Non-pigmented ciliary epithelial cell (primary cell): ENCODE data around the gene THOC7.

Source experiments
- DNase-seq: peaks from one replicate; pipeline ENCODE4 v3.0.0-alpha.2; 2010; ENCODE audit warnings: low read depth

Gene THOC7

DNA sequence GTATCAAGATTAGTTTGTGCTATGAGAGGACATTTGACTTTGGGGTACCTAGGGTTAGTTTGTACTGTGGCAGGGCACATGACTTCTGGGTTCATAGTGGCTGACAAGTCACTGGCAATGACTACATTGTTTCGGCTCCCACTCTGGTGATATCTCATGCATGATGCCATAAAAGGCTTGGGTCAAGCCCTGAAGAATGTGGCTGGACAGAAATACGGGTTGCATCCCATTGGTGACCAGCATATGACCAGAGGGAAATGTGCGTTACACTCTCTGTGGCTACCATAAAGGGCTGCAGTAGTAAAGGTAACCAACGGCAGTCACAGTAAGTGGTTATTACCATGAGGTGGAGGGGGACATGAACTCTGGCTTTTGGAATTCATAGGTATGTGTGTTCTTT, 18.4 kb downstream of the THOC7 start:
- DNase-seq: no peak

- no peak for DNase-seq
These were observed 21.5 kb downstream of the THOC7 start for GRCh38 chr3:63842127-63842526.

- no peak for DNase-seq
These were observed 21.9 kb downstream of the THOC7 start for GRCh38 chr3:63841704-63842103.

DNA sequence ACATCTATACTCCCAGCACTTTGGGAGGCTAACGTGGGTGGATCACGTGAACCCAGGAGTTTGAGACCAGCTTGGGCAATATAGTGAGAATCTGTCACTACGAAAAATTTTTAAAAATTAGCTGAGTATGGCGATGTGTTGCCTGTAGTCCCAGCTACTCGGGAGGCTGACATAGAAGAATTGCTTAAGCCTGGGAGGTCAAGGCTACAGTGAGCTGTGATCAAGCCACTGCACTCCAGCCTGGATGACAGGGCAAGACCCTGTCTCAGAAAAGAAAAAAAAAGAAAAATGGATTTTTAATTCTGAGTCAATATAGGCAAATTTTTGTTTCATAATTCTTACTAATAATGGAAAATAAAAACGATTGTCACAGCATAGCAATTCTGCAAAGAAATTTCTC, 31.2 kb downstream of the THOC7 start:
- DNase-seq: no peak

DNA sequence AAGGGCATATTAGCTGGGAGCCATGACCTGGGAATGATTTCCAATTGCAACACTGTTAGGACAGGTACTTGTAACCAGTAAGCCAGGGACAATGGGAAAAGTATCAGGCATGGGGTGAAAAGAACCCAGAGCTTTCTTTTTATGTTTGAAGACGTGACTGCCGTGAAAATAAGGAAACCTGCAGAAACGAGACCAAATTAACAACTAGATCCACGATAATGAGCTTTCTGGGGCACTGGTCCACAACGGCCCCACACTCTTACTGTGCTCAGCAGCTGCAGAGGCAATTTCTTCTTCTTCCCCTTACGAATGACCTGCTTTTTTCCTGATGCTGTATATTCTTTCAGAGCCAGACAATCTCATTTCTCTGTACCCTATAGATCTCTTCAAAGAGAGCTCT, 33.1 kb downstream of the THOC7 start:
- DNase-seq: no peak

DNA sequence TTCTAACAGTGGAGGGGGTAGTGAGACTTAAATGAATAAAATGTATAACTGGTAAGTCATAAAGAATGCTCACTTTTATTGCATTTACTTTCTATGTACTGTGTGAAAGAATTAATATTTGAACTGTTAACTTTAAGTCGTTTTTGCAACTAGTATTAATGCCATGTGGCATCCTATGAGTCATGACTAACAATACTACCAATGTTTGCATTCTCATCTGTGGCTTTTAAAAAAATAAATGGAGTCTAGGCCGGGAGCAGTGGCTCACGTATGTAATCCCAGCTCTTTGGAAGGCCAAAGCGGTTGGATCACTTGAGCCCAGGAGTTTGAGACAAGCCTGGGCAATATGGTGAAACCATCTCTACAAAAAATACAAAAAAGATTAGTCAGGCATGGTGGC, 39.3 kb downstream of the THOC7 start:
- DNase-seq: peak; percentile 53

GRCh38 chr3:63819151-63819398, 44.5 kb downstream of the THOC7 start, which contains the start of gene C3orf49:
C3orf49 (plus strand) TSS chr3:63819299; CDS start chr3:63819472, 173 bp downstream.
- DNase-seq: no peak

DNA sequence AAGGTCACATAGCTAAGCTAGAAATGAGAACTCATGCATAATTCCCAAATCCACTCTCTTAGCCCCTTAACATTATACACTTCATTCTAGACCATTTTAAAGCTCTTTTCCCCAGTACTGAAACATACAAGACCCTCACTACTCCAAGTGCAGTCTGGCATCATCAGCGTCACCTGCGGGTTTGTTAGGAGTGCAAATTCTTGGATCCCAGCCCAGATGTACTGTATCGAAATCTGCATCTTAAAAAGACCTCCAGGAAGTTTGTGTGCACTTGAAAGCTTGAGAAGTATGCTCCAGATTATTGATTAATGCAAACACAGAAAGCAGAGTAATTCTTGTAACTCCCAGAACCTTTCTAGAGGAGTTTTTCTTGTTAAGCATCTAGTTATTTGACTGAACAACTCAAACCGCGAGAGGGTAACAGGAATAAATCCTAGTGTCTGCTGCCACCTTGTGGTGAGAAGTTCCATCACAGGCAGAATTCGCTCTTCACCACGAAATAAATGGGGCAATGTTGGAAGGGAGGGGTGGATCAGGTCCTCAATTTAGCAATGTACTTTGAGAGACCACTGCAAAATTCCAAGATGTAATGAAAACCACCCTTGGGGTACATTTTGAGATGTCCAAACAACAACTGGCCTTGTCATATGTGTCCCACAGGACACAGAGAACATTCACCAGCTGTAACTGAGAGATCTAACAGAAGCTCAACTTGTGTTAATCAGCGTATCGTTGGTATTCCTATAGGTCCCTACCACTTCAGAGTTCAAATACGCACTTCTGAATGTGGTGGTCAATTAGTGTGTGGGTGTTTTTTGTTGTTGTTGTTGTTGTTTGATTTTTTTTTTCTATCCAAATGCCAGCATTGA, 45.1 kb downstream of the THOC7 start:
- peak; percentile 8 for DNase-seq

DNA sequence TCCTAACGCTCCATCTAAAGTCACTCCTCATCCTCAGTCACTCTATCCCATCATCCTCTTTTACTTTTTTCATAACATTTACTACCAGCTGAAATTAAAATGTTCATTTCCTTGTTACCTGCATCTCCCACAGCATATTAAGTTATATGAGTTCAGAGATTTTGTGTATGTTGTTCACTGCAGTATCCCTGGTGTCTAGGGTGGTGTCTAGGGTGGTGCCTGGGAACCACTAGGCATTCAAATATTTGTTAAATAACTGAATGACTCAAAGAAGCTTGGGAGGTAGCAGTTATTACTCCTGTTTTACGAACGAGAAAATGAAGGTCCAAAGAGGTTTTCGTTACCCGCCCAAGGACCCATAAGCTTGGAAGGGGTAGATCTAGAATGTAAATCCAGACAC, 46.4 kb downstream of the THOC7 start:
- DNase-seq: no peak

GRCh38 chr3:63814237-63814636, 49.4 kb downstream of the THOC7 start:
- DNase-seq: peak; percentile 10

- peak; percentile 13 for DNase-seq
These were observed 54.0 kb downstream of the THOC7 start for GRCh38 chr3:63809607-63810006.

DNA sequence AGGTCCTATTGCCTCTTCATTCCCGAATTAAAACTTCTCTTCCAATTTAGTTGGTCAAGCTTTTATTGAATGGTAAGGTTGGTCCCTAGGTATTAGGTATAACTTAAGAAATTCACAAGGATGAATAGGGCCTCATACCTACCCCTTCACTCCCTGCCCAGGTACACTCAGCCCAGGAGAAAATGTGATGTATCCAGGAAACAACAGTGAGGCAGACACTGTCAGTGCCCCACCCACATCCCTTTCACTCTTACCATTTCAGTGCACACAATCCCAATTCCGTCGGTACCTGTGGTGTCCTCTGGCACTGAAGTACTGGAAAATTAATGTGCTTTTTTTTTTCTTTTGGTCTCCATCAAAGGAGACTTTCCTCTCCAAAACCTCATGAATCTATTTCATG, 55.0 kb downstream of the THOC7 start:
- DNase-seq: no peak

DNA sequence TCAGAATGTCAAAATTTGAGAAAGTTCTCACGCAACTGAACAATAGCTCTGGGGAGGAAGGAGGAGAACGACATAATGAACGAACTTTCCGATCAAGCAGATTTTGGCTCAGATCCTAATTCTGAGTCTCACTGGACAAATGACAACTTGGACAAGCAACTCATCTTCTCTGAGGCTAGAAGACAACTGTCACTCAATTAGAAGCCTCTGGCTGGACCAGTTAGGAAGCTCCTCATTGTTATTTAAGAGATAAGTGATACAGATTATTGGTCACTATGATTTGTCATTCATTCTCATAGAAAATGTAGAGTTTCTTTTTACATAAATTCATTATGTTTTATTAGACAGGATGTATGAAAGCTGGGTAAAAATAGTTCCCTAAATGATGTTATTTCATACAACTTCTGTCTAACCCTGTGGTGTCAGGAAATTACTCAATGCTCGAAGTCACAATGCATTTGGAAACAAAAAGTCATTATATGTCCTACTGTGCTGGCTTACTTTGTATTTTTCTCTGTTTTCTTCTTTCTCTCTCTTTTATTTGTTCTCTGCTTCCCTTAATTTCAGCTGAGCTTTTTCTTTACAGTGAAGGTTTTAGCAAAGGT, 55.5 kb downstream of the THOC7 start:
- no peak for DNase-seq

DNA sequence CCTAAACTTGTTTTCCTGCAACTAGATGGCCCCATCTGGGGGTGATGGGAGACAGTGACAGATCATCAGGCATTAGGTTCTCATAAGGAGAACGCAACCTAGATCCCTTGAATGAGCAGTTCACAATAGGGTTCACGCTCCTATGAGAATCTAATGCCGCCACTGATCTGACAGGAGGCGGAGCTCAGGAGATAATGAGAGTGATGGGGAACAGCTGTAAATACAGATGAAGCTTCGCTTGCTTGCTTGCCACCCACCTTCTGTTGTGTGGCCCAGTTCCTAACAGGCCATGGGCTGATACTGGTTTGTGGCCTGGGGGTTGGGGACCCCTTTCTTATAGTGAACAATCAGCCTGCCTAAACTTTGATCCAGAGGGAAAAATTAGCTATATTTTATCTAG, 59.7 kb downstream of the THOC7 start:
- DNase-seq: no peak

GRCh38 chr3:63800097-63800496, 63.5 kb downstream of the THOC7 start:
- DNase-seq: no peak

DNA sequence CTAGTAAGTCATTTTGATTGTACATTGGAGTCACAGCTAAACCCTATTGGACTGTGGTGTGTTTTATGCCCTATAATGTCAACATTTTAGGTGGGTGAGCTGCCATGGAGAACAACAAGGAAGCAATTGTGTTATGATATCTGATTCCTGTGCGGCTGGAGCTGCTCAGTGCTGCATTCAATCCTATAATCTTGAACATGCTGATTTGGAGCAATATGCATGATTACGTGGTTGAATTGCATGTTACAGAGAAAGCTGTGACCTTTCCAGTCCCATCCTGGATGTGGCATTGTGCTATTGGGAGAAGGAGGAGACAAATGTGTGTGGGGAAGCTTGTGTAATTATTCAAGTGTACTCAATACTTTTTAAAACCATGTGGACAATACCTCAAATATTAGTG, 64.7 kb downstream of the THOC7 start:
- no peak for DNase-seq

GRCh38 chr3:63798544-63798943, 65.1 kb downstream of the THOC7 start:
- no peak for DNase-seq

GRCh38 chr3:63795438-63795837, 68.2 kb downstream of the THOC7 start:
- no peak for DNase-seq

- peak; percentile 18 for DNase-seq
These were observed 71.6 kb downstream of the THOC7 start for GRCh38 chr3:63791974-63792373.
